H1 (cell line): ENCODE data around the gene CAMKMT. TPM values are rescaled to one million over a fixed set of nuclear protein-coding genes. Genes with fewer than 3 reads are reported as not detected.

Experiments
- CTCF ChIA-PET: fragments of 300-600 bp; sonication (Branson Sonifier 250); formaldehyde crosslinking; loops from one replicate; lab custom pipeline; 2021; ENCODE audit not compliant: partially characterized antibody; lab: Charles Lee
- POLR2A ChIA-PET: fragments of 300-600 bp; sonication (Branson Sonifier 250); formaldehyde crosslinking; loops from one replicate; lab custom pipeline; 2021; ENCODE audit warnings: inconsistent platforms; ENCODE audit not compliant: partially characterized antibody; lab: Charles Lee
- DNase-seq, 2 experiments: peaks; one replicate each; pipeline versions ENCODE4 v3.0.0 to v3.0.0-alpha.2; 2010 to 2022; ENCODE audit warnings: low spot score in 2 of 2, low read depth in 1 of 2, mixed read lengths in 1 of 2
- FAIRE-seq: peaks from 2 replicates; lab custom pipeline; 2011; peaks lifted over from hg19 to GRCh38; lab: Jason Lieb, UNC
- H2AFZ ChIP-seq: 2 replicates; pipeline ENCODE4 v1.8.1; 2012; ENCODE audit warnings: low read length, inconsistent platforms
- H2AK5ac ChIP-seq: 2 replicates; pipeline ENCODE4 v1.6.1; 2013; ENCODE audit warnings: low read depth, low read length
- H2BK120ac ChIP-seq: replicated peaks from 2 replicates; pipeline ENCODE3; 2013; ENCODE audit warnings: low read depth, low read length, inconsistent platforms
- H2BK12ac ChIP-seq: 2 replicates; pipeline ENCODE4 v1.6.1; 2013; ENCODE audit warnings: low read depth, low read length
- H2BK15ac ChIP-seq: 2 replicates; pipeline ENCODE4 v1.6.1; 2013; ENCODE audit warnings: low read length
- H2BK20ac ChIP-seq: 2 replicates; pipeline ENCODE4 v1.6.1; 2013; ENCODE audit warnings: low read length
- H2BK5ac ChIP-seq: 2 replicates; pipeline ENCODE4 v1.6.1; 2013; ENCODE audit warnings: low read depth, low read length
- H3K14ac ChIP-seq: 2 replicates; pipeline ENCODE4 v1.6.1; 2013; ENCODE audit warnings: inconsistent platforms; ENCODE audit not compliant: insufficient read length
- H3K18ac ChIP-seq: 2 replicates; pipeline ENCODE4 v1.6.1; 2013; ENCODE audit warnings: low read length; ENCODE audit errors: extremely low read depth
- H3K23ac ChIP-seq: 2 replicates; pipeline ENCODE4 v1.6.1; 2013; ENCODE audit warnings: inconsistent platforms; ENCODE audit not compliant: insufficient read length
- H3K23me2 ChIP-seq: 2 replicates; pipeline ENCODE4 v1.6.1; 2013; ENCODE audit warnings: low read depth, low read length
- H3K27ac ChIP-seq: 2 replicates; pipeline ENCODE4 v1.6.1; 2011; ENCODE audit warnings: low read depth, low read length, inconsistent platforms
- H3K27me3 ChIP-seq, 4 experiments: replicated peaks in 1 of 4; 1 replicate in 1 of 4; 2 replicates in 3 of 4; pipeline versions ENCODE4 v1.6.1 to v1.8.1; 2011 to 2013; ENCODE audit warnings: low read length in 3 of 4, mild to moderate bottlenecking in 3 of 4, inconsistent platforms in 2 of 4, mixed read lengths in 2 of 4, moderate library complexity in 1 of 4; ENCODE audit not compliant: control insufficient read depth in 3 of 4, insufficient read depth in 3 of 4; ENCODE audit errors: extremely low read depth in 1 of 4
- H3K36me3 ChIP-seq, 4 experiments: 2 replicates each; pipeline versions ENCODE4 v1.6.1 to v1.8.1; 2011 to 2013; ENCODE audit warnings: mild to moderate bottlenecking in 4 of 4, low read length in 3 of 4, moderate library complexity in 2 of 4, control low read depth in 1 of 4, inconsistent platforms in 1 of 4; ENCODE audit not compliant: insufficient read depth in 4 of 4, control insufficient read depth in 2 of 4
- H3K4ac ChIP-seq: replicated peaks from 2 replicates; pipeline ENCODE3; 2013; ENCODE audit warnings: low read length, low read depth, mixed read lengths, inconsistent platforms; ENCODE audit not compliant: insufficient read length
- H3K4me1 ChIP-seq, 4 experiments: replicated peaks in 1 of 4; 1 replicate in 1 of 4; 2 replicates in 3 of 4; pipeline versions ENCODE4 v1.6.1 to v1.8.1; 2011 to 2013; ENCODE audit warnings: low read length in 3 of 4, inconsistent platforms in 2 of 4, mixed read lengths in 1 of 4; ENCODE audit not compliant: insufficient read depth in 4 of 4, control insufficient read depth in 3 of 4
- H3K4me2 ChIP-seq, 2 experiments: 2 replicates each; pipeline versions ENCODE4 v1.6.1 to v1.8.1; 2011 to 2013; ENCODE audit warnings: low read depth in 2 of 2, low read length in 2 of 2, control low read depth in 1 of 2, inconsistent platforms in 1 of 2, mild to moderate bottlenecking in 1 of 2; ENCODE audit not compliant: insufficient read depth in 1 of 2
- H3K4me3 ChIP-seq, 4 experiments: fragments of 200-600, 300-600 bp in 1 of 4; sonication (generic), shearing (Covaris generic), sonication (Bioruptor Twin) in 1 of 4; 2 replicates each; pipeline versions ENCODE4 v1.5.1 to v1.8.1; 2011 to 2016; ENCODE audit warnings: low read length in 4 of 4, low read depth in 3 of 4, control low read depth in 2 of 4, inconsistent platforms in 2 of 4, mild to moderate bottlenecking in 2 of 4, mixed read lengths in 1 of 4, moderate library complexity in 1 of 4; ENCODE audit not compliant: insufficient read depth in 2 of 4; ENCODE audit errors: extremely low read depth in 1 of 4
- H3K56ac ChIP-seq: replicated peaks from 2 replicates; pipeline ENCODE3; 2013; ENCODE audit warnings: low read depth, mild to moderate bottlenecking, mixed read lengths, low read length, inconsistent platforms; ENCODE audit not compliant: insufficient read length
- H3K79me1 ChIP-seq: 2 replicates; pipeline ENCODE4 v1.6.1; 2013; ENCODE audit warnings: low read depth, low read length, control low read depth
- H3K79me2 ChIP-seq, 2 experiments: 2 replicates each; pipeline versions ENCODE4 v1.6.1 to v1.8.1; 2012 to 2013; ENCODE audit warnings: low read length in 2 of 2, mild to moderate bottlenecking in 2 of 2, inconsistent platforms in 1 of 2; ENCODE audit not compliant: insufficient read depth in 2 of 2, control insufficient read depth in 1 of 2
- H3K9ac ChIP-seq, 4 experiments: replicated peaks in 1 of 4; 1 replicate in 1 of 4; 2 replicates in 3 of 4; pipeline versions ENCODE4 v1.6.1 to v1.8.1; 2011 to 2013; ENCODE audit warnings: low read depth in 3 of 4, low read length in 3 of 4, control low read depth in 2 of 4, mild to moderate bottlenecking in 2 of 4, moderate library complexity in 2 of 4, inconsistent platforms in 1 of 4; ENCODE audit errors: extremely low read depth in 1 of 4
- H3K9me3 ChIP-seq, 2 experiments: 2 replicates each; pipeline versions ENCODE4 v1.6.1 to v1.8.1; 2012 to 2013; ENCODE audit warnings: mild to moderate bottlenecking in 2 of 2, moderate library complexity in 2 of 2, control low read depth in 1 of 2, inconsistent platforms in 1 of 2, low read depth in 1 of 2, low read length in 1 of 2, mixed read lengths in 1 of 2; ENCODE audit not compliant: insufficient read depth in 2 of 2
- H4K20me1 ChIP-seq, 2 experiments: replicated peaks in 1 of 2; 2 replicates each; pipeline versions ENCODE3 to v1.8.1; 2011 to 2013; ENCODE audit warnings: inconsistent platforms in 2 of 2, low read length in 2 of 2, mild to moderate bottlenecking in 1 of 2; ENCODE audit not compliant: insufficient read depth in 2 of 2, control insufficient read depth in 1 of 2
- H4K5ac ChIP-seq: 2 replicates; pipeline ENCODE4 v1.6.1; 2013; ENCODE audit warnings: low read length, low read depth, mixed read lengths, inconsistent platforms; ENCODE audit not compliant: insufficient read length
- H4K8ac ChIP-seq: 2 replicates; pipeline ENCODE4 v1.8.0; 2013; ENCODE audit warnings: mild to moderate bottlenecking, moderate library complexity, low read length, inconsistent platforms; ENCODE audit not compliant: insufficient read depth; ENCODE audit errors: extremely low read depth
- H4K91ac ChIP-seq: replicated peaks from 2 replicates; pipeline ENCODE3; 2013; ENCODE audit warnings: low read length, mixed read lengths, inconsistent platforms; ENCODE audit not compliant: insufficient read length
- ASH2L ChIP-seq: fragments of 200-600, 300-600 bp; sonication (generic); IDR thresholded peaks from one replicate; pipeline ENCODE4 v1.7.1; 2017; ENCODE audit warnings: low read length
- CBX5 ChIP-seq: fragments of 300-800, 300-1000 bp; sonication (generic); IDR thresholded peaks from 2 replicates; pipeline ENCODE4 v1.7.1; 2016; ENCODE audit warnings: antibody characterized with exemption, low read length, low read depth
- CTBP2 ChIP-seq: IDR thresholded peaks from 2 replicates; pipeline ENCODE4 v1.7.0; 2011; ENCODE audit warnings: borderline replicate concordance, mild to moderate bottlenecking, moderate library complexity, mixed read lengths, low read length; ENCODE audit not compliant: insufficient read depth, insufficient read length
- CTCF ChIP-seq, 3 experiments: IDR thresholded peaks; 1 replicate in 2 of 3; 2 replicates in 1 of 3; pipeline versions ENCODE4 v1.5.1 to v1.6.1; 2011; ENCODE audit warnings: low read length in 3 of 3, mild to moderate bottlenecking in 3 of 3, inconsistent platforms in 2 of 3, low read depth in 1 of 3, moderate library complexity in 1 of 3; ENCODE audit not compliant: insufficient read depth in 1 of 3; ENCODE audit errors: control extremely low read depth in 1 of 3
- GTF2F1 ChIP-seq: IDR thresholded peaks from 2 replicates; pipeline ENCODE4 v1.6.1; 2012; ENCODE audit warnings: low read depth, low read length, improper control_type of control experiment, borderline replicate concordance
- PHF8 ChIP-seq: fragments of 200-600 bp; sonication (generic); conservative IDR thresholded peaks from 2 replicates; pipeline ENCODE4 v1.7.1; 2012; ENCODE audit warnings: low read depth, mild to moderate bottlenecking, inconsistent platforms, low read length, moderate library complexity
- POLR2A ChIP-seq, 2 experiments: IDR thresholded peaks; 1 replicate in 1 of 2; 2 replicates in 1 of 2; pipeline ENCODE4 v1.6.1; 2011; ENCODE audit warnings: low read depth in 2 of 2, low read length in 2 of 2, mild to moderate bottlenecking in 2 of 2; ENCODE audit errors: control extremely low read depth in 1 of 2
- RAD21 ChIP-seq, 2 experiments: IDR thresholded peaks in 1 of 2; conservative IDR thresholded peaks in 1 of 2; 2 replicates each; pipeline ENCODE4 v1.6.1; 2011; ENCODE audit warnings: low read depth in 2 of 2, low read length in 2 of 2, improper control_type of control experiment in 1 of 2, inconsistent platforms in 1 of 2, mild to moderate bottlenecking in 1 of 2, moderate library complexity in 1 of 2
- SIN3A ChIP-seq, 2 experiments: IDR thresholded peaks in 1 of 2; conservative IDR thresholded peaks in 1 of 2; 2 replicates each; pipeline ENCODE4 v1.6.1; 2011 to 2012; ENCODE audit warnings: low read length in 2 of 2, improper control_type of control experiment in 1 of 2, low read depth in 1 of 2, mild to moderate bottlenecking in 1 of 2
- SP4 ChIP-seq: IDR thresholded peaks from 2 replicates; pipeline ENCODE4 v1.6.1; 2012; ENCODE audit warnings: low read length, inconsistent platforms
- YY1 ChIP-seq: IDR thresholded peaks from 2 replicates; pipeline ENCODE4 v1.6.1; 2011; ENCODE audit warnings: low read depth, mild to moderate bottlenecking, low read length
- WGBS, 2 experiments: shearing (Covaris generic) in 1 of 2; methylation state at CpG; one replicate each; pipeline versions ENCODE4 v1.1.6 to v1.1.7; 2013 to 2015; ENCODE audit warnings: low lambda C conversion rate in 2 of 2, mixed read lengths in 2 of 2, inconsistent platforms in 1 of 2, low coverage in 1 of 2, missing lambda C conversion rate in 1 of 2; ENCODE audit not compliant: insufficient replicate concordance in 2 of 2, insufficient coverage in 1 of 2, insufficient read length in 1 of 2; ENCODE audit errors: extremely low coverage in 1 of 2, missing lambda C conversion rate in 1 of 2; 5-methylcytosine and 5-hydroxymethylcytosine counted together
- polyA plus RNA-seq, 7 experiments: library from polyadenylated mRNA; depleted of rRNA in 3 of 7; stranded (reverse) in 5 of 7; unstranded in 2 of 7; fragments of >200 nt in 5 of 7; fragments of 200-250 nt in 2 of 7; gene quantifications; 1 replicate in 5 of 7; 2 replicates in 1 of 7; 4 replicates in 1 of 7; pipeline versions ENCODE4 v1.2.1 to v1.2.3, GENCODE V29; 2011 to 2013; ENCODE audit warnings: missing spikeins in 2 of 7, mixed read lengths in 2 of 7
- total RNA-seq: library from RNA; stranded (reverse); fragmentation: NEBNext Ultra II Directional; extraction: Animal tissue kit (Norgen Biotek cat#: 25700); gene quantifications from 2 replicates; pipeline ENCODE4 v1.2.1, GENCODE V29; 2021

The CAMKMT gene
- total and polyA plus RNA-seq, 2 of the 8 experiments (the other 6 are each of a cell fraction or from before 2014, with no cell fraction given) = 14.7 to 22.4 TPM

GRCh38 chr2:44388877-44389276 lies 27.1 kb downstream of the CAMKMT start:
- H2AFZ ChIP-seq = no peak overlapping the region
- 76% methylated on average over 4 of the region's 4 CpGs; no CpG with 5 or more reads in 1 of the 2 experiments for WGBS, 2 experiments
- H3K27ac ChIP-seq = no peak overlapping the region
- H4K5ac ChIP-seq = no peak overlapping the region
- H4K20me1 ChIP-seq = no peaks in the 10 kb centered on the region
- H3K18ac ChIP-seq = no peak overlapping the region; the same call in 1 of the 2 replicates
- H3K9me3 ChIP-seq = no peaks in the 10 kb centered on the region
- H3K23ac ChIP-seq = no peak overlapping the region
- peaks cover 0 to 35% of the 10 kb centered on the region in 2 experiments; a peak in 2 of 4 replicates for H3K79me2 ChIP-seq
- H3K4ac ChIP-seq = no peak overlapping the region
- CTCF ChIA-PET = interaction anchor here (0.5 to 12.4 kb wide), 9 partner anchors 9 to 566 kb away, joined by 3 to 103 read pairs (median 3); no protein-coding TSS in a partner anchor
- H2AK5ac ChIP-seq = no peak overlapping the region
- no peak overlapping the region for H2BK20ac ChIP-seq
- DNase-seq = no peak
- TF ChIP-seq RAD21 (IDR thresholded peaks at IDR 0.05 in 1 of 2, conservative IDR thresholded peaks at IDR 0.05 in 1 of 2; ENCODE audit: low read depth in 2 of 2, low read length in 2 of 2) = no peak
- TF ChIP-seq YY1 = no peak
- TF ChIP-seq SP4 = no peak
- no peak for TF ChIP-seq CTBP2
- TF ChIP-seq PHF8 = no peak
- TF ChIP-seq CBX5 = no peak
- TF ChIP-seq GTF2F1 = no peak
- TF ChIP-seq POLR2A (IDR thresholded peaks at IDR 0.05; ENCODE audit: control extremely low read depth in 1 of 2, low read depth in 2 of 2, low read length in 2 of 2) = no peak
- TF ChIP-seq ASH2L = no peak
- no peak for TF ChIP-seq SIN3A (conservative IDR thresholded peaks at IDR 0.05 in 1 of 2, IDR thresholded peaks at IDR 0.05 in 1 of 2; ENCODE audit: low read depth in 1 of 2, low read length in 2 of 2)
- TF ChIP-seq CTCF (IDR thresholded peaks at IDR 0.05; ENCODE audit: control extremely low read depth in 1 of 3, insufficient read depth in 1 of 3, low read depth in 1 of 3, low read length in 3 of 3) = no peak
- TF ChIP-seq, all 59 proteins: peak for 0
- Histone ChIP-seq H3K4me2 (no peak overlapping the region), H2BK120ac (no peak overlapping the region), H2BK12ac (no peak overlapping the region), H3K4me3 (no peak overlapping the region), H3K56ac (no peak overlapping the region), H3K36me3 (0 out of 8 replicates have a peak, but pooled peaks cover 0 to 2% (median 0%) of the 10 kb centered on the region in 4 experiments), H3K79me1 (no peaks in the 10 kb centered on the region; the same call in 1 of the 2 replicates), H2BK15ac (no peak overlapping the region), H4K91ac (no peak overlapping the region), H4K8ac (no peak overlapping the region), H3K23me2 (no peaks in the 10 kb centered on the region), H2BK5ac (no peak overlapping the region), H3K4me1 (0 out of 7 replicates have a peak, but pooled peaks cover 0 to 2% (median 0%) of the 10 kb centered on the region in 4 experiments), H3K14ac (no peak overlapping the region), H3K27me3 (no peaks in the 10 kb centered on the region), H3K9ac (no peak overlapping the region)
- POLR2A ChIA-PET = interaction anchor here (3.1 kb wide), 1 partner anchor 27 kb away, joined by 11 read pairs; the partner anchor contains the start of genes CAMKMT and PREPL
- FAIRE-seq = no peak
